GM23338 (cell line): Measurements from ENCODE around the gene DOCK6. TPM values are rescaled to one million over a fixed set of nuclear protein-coding genes. Genes with fewer than 3 reads are reported as not detected.

Experiments used
- ATAC-seq: fragments of 200-7000 bp; cut with Tn5 transposase; 3 replicates; pipeline ENCODE4 v1.9.1; 2020
- DNase-seq: peaks from one replicate; pipeline ENCODE4 v3.0.0-alpha.2; 2015; ENCODE audit warnings: low spot score
- H2AFZ ChIP-seq: fragments of 200-600 bp; sonication (generic); 2 replicates; pipeline ENCODE4 v1.8.0; 2016; ENCODE audit warnings: antibody characterized with exemption, mild to moderate bottlenecking, moderate library complexity
- H3F3A ChIP-seq: fragments of 200-600 bp; sonication (generic); replicated peaks from 2 replicates; pipeline ENCODE4 v1.8.0; 2017; ENCODE audit warnings: antibody characterized with exemption, mixed run types, low read depth
- H3K27ac ChIP-seq: fragments of 200-600 bp; sonication (generic); 2 replicates; pipeline ENCODE4 v1.6.1; 2016; ENCODE audit warnings: low read depth
- H3K27me3 ChIP-seq: fragments of 200-600 bp; sonication (generic); 2 replicates; pipeline ENCODE4 v1.8.0; 2016; ENCODE audit warnings: mild to moderate bottlenecking, mixed run types, moderate library complexity; ENCODE audit not compliant: insufficient read depth
- H3K36me3 ChIP-seq: fragments of 200-600 bp; sonication (generic); 2 replicates; pipeline ENCODE4 v1.8.0; 2016; ENCODE audit warnings: mild to moderate bottlenecking; ENCODE audit not compliant: insufficient read depth
- H3K4me1 ChIP-seq: fragments of 200-600 bp; sonication (generic); 2 replicates; pipeline ENCODE4 v1.8.0; 2016; ENCODE audit warnings: mild to moderate bottlenecking, moderate library complexity; ENCODE audit not compliant: insufficient read depth
- H3K4me2 ChIP-seq: fragments of 200-600 bp; sonication (generic); 2 replicates; pipeline ENCODE4 v1.7.1; 2017; ENCODE audit warnings: mixed run types
- H3K4me3 ChIP-seq: fragments of 200-600 bp; sonication (generic); 2 replicates; pipeline ENCODE4 v1.6.1; 2016; ENCODE audit warnings: mixed run types
- H3K79me2 ChIP-seq: fragments of 200-600 bp; sonication (generic); replicated peaks from 2 replicates; pipeline ENCODE4 v1.8.0; 2017; ENCODE audit warnings: mild to moderate bottlenecking; ENCODE audit not compliant: insufficient read depth
- H3K9me2 ChIP-seq: fragments of 200-600 bp; sonication (generic); 2 replicates; pipeline ENCODE4 v1.8.0; 2017; ENCODE audit not compliant: insufficient read depth
- H4K20me1 ChIP-seq: fragments of 200-600 bp; sonication (generic); replicated peaks from 2 replicates; pipeline ENCODE4 v1.8.0; 2017; ENCODE audit warnings: mild to moderate bottlenecking; ENCODE audit not compliant: insufficient read depth
- H3K27ac Mint-ChIP-seq: 2 replicates; pipeline ENCODE4 v1.8.0; 2020; ENCODE audit warnings: inconsistent platforms, mild to moderate bottlenecking, moderate library complexity, mixed read lengths
- H3K27me3 Mint-ChIP-seq: 3 replicates; pipeline ENCODE4 v1.8.0; 2022; ENCODE audit warnings: low read depth, mild to moderate bottlenecking, moderate library complexity, mixed read lengths, inconsistent platforms; ENCODE audit not compliant: insufficient read depth, poor library complexity
- H3K36me3 Mint-ChIP-seq: 3 replicates; pipeline ENCODE4 v1.8.0; 2021; ENCODE audit warnings: low read depth, mild to moderate bottlenecking, inconsistent platforms, moderate library complexity, mixed read lengths
- H3K4me1 Mint-ChIP-seq: 3 replicates; pipeline ENCODE4 v1.8.0; 2020; ENCODE audit warnings: mild to moderate bottlenecking, inconsistent platforms, mixed read lengths
- H3K4me3 Mint-ChIP-seq: 3 replicates; pipeline ENCODE4 v1.8.0; 2021; ENCODE audit warnings: moderate library complexity, mild to moderate bottlenecking, inconsistent platforms, mixed read lengths
- H3K9me3 Mint-ChIP-seq: 3 replicates; pipeline ENCODE4 v1.8.0; 2020; ENCODE audit warnings: moderate library complexity, mild to moderate bottlenecking, inconsistent platforms, mixed read lengths
- CREB1 ChIP-seq: fragments of 250-450 bp; sonication (Bioruptor Pico); IDR thresholded peaks from 2 replicates; pipeline ENCODE4 v1.5.0; 2020; ENCODE audit warnings: low read depth, mild to moderate bottlenecking, moderate library complexity
- ETS1 ChIP-seq: IDR thresholded peaks from 2 replicates; pipeline ENCODE4 v1.6.1; 2016; ENCODE audit warnings: antibody characterized with exemption
- EZH2 ChIP-seq: fragments of 200-600 bp; sonication (generic); IDR thresholded peaks from one replicate; pipeline ENCODE4 v1.8.0; 2017; ENCODE audit warnings: antibody characterized with exemption, mild to moderate bottlenecking, low read depth; ENCODE audit not compliant: unreplicated experiment
- EZH2phosphoT487 ChIP-seq: fragments of 200-600 bp; sonication (generic); IDR thresholded peaks from one replicate; pipeline ENCODE4 v1.8.1; 2018; ENCODE audit warnings: antibody characterized with exemption; ENCODE audit not compliant: unreplicated experiment
- JUNB ChIP-seq: IDR thresholded peaks from one replicate; pipeline ENCODE4 v1.6.1; 2016; ENCODE audit warnings: antibody characterized with exemption; ENCODE audit not compliant: unreplicated experiment
- NANOG ChIP-seq: IDR thresholded peaks from 2 replicates; pipeline ENCODE4 v1.6.1; 2016; ENCODE audit warnings: antibody characterized with exemption, borderline replicate concordance
- POLR2AphosphoS5 ChIP-seq: IDR thresholded peaks from 2 replicates; pipeline ENCODE4 v1.6.1; 2016; ENCODE audit warnings: antibody characterized with exemption, low read depth
- REST ChIP-seq: IDR thresholded peaks from one replicate; pipeline ENCODE4 v1.6.1; 2018; ENCODE audit warnings: antibody characterized with exemption; ENCODE audit not compliant: unreplicated experiment
- STAT1 ChIP-seq: IDR thresholded peaks from one replicate; pipeline ENCODE4 v1.6.1; 2016; ENCODE audit warnings: antibody characterized with exemption; ENCODE audit not compliant: unreplicated experiment
- ZNF114 ChIP-seq: fragments of 250-450 bp; sonication (Bioruptor Pico); IDR thresholded peaks from 2 replicates; pipeline ENCODE4 v1.5.0; 2020; ENCODE audit warnings: mild to moderate bottlenecking, moderate library complexity
- ZNF331 ChIP-seq: fragments of 250-450 bp; sonication (Bioruptor Pico); IDR thresholded peaks from 2 replicates; pipeline ENCODE4 v1.5.0; 2020; ENCODE audit warnings: low read depth, mild to moderate bottlenecking, moderate library complexity
- polyA plus RNA-seq: library from polyadenylated mRNA; unstranded; fragments of >200 nt; fragmentation: Nextera tagmentation; extraction: Ambion mirVana; gene quantifications from 2 replicates; pipeline ENCODE4 v1.2.1, GENCODE V29; 2016
- total RNA-seq: library from RNA; depleted of rRNA; stranded (reverse); fragments of >200 nt; shearing (Covaris generic); gene quantifications from 2 replicates; pipeline ENCODE4 v1.2.3, GENCODE V29; 2014
- TF ChIP-seq, protein P1 (sequence below): fragments of 250-450 bp; sonication (Bioruptor Pico); IDR thresholded peaks from 2 replicates; pipeline ENCODE4 v1.5.0; 2020; ENCODE audit warnings: mild to moderate bottlenecking, moderate library complexity
- TF ChIP-seq, protein P2 (sequence below), 2 experiments: fragments of 200-600 bp in 1 of 2; sonication (generic) in 1 of 2; conservative IDR thresholded peaks; 2 replicates each; pipeline versions ENCODE4 v1.5.1 to v1.6.1; 2016 to 2017; ENCODE audit warnings: antibody characterized with exemption in 2 of 2, low read depth in 2 of 2, mild to moderate bottlenecking in 2 of 2, moderate library complexity in 1 of 2

Gene DOCK6
- total and polyA plus RNA-seq, 2 experiments from 2014 or later = 34.6 to 49.0 TPM

- Mint-ChIP-seq H3K27ac (no peak overlapping the region), H3K27me3 (no peaks in the 10 kb centered on the region), H3K4me3 (no peak overlapping the region), H3K4me1 (no peaks in the 10 kb centered on the region), H3K36me3 (peaks cover 43% of the 10 kb centered on the region), H3K9me3 (no peaks in the 10 kb centered on the region)
- no peak for DNase-seq
- Histone ChIP-seq H3F3A (no peaks in the 10 kb centered on the region), H3K9me2 (no peaks in the 10 kb centered on the region), H3K4me1 (no peaks in the 10 kb centered on the region), H3K27me3 (no peaks in the 10 kb centered on the region), H3K4me3 (no peak overlapping the region), H3K27ac (no peak overlapping the region), H3K36me3 (peaks cover 5% of the 10 kb centered on the region; the same call in 1 of the 2 replicates), H3K4me2 (no peak overlapping the region), H2AFZ (no peak overlapping the region), H4K20me1 (no peaks in the 10 kb centered on the region; the same call in none of the 2 replicates), H3K79me2 (no peaks in the 10 kb centered on the region)
- TF ChIP-seq NANOG (no peak), ZNF331 (CRISPR knock-in tag) (no peak), EZH2 (no peak), JUNB (no peak), ETS1 (no peak), EZH2phosphoT487 (no peak), STAT1 (no peak), CREB1 (CRISPR knock-in tag) (no peak), ZNF114 (CRISPR knock-in tag) (no peak), REST (no peak), POLR2AphosphoS5 (no peak)
- TF ChIP-seq, protein P1, sequence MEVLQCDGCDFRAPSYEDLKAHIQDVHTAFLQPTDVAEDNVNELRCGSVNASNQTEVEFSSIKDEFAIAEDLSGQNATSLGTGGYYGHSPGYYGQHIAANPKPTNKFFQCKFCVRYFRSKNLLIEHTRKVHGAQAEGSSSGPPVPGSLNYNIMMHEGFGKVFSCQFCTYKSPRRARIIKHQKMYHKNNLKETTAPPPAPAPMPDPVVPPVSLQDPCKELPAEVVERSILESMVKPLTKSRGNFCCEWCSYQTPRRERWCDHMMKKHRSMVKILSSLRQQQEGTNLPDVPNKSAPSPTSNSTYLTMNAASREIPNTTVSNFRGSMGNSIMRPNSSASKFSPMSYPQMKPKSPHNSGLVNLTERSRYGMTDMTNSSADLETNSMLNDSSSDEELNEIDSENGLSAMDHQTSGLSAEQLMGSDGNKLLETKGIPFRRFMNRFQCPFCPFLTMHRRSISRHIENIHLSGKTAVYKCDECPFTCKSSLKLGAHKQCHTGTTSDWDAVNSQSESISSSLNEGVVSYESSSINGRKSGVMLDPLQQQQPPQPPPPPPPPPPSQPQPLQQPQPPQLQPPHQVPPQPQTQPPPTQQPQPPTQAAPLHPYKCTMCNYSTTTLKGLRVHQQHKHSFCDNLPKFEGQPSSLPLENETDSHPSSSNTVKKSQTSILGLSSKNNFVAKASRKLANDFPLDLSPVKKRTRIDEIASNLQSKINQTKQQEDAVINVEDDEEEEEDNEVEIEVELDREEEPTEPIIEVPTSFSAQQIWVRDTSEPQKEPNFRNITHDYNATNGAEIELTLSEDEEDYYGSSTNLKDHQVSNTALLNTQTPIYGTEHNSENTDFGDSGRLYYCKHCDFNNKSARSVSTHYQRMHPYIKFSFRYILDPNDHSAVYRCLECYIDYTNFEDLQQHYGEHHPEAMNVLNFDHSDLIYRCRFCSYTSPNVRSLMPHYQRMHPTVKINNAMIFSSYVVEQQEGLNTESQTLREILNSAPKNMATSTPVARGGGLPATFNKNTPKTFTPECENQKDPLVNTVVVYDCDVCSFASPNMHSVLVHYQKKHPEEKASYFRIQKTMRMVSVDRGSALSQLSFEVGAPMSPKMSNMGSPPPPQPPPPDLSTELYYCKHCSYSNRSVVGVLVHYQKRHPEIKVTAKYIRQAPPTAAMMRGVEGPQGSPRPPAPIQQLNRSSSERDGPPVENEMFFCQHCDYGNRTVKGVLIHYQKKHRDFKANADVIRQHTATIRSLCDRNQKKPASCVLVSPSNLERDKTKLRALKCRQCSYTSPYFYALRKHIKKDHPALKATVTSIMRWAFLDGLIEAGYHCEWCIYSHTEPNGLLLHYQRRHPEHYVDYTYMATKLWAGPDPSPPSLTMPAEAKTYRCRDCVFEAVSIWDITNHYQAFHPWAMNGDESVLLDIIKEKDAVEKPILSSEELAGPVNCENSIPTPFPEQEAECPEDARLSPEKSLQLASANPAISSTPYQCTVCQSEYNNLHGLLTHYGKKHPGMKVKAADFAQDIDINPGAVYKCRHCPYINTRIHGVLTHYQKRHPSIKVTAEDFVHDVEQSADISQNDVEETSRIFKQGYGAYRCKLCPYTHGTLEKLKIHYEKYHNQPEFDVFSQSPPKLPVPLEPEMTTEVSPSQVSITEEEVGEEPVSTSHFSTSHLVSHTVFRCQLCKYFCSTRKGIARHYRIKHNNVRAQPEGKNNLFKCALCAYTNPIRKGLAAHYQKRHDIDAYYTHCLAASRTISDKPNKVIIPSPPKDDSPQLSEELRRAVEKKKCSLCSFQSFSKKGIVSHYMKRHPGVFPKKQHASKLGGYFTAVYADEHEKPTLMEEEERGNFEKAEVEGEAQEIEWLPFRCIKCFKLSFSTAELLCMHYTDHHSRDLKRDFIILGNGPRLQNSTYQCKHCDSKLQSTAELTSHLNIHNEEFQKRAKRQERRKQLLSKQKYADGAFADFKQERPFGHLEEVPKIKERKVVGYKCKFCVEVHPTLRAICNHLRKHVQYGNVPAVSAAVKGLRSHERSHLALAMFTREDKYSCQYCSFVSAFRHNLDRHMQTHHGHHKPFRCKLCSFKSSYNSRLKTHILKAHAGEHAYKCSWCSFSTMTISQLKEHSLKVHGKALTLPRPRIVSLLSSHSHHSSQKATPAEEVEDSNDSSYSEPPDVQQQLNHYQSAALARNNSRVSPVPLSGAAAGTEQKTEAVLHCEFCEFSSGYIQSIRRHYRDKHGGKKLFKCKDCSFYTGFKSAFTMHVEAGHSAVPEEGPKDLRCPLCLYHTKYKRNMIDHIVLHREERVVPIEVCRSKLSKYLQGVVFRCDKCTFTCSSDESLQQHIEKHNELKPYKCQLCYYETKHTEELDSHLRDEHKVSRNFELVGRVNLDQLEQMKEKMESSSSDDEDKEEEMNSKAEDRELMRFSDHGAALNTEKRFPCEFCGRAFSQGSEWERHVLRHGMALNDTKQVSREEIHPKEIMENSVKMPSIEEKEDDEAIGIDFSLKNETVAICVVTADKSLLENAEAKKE = no peak
- TF ChIP-seq, protein P2, sequence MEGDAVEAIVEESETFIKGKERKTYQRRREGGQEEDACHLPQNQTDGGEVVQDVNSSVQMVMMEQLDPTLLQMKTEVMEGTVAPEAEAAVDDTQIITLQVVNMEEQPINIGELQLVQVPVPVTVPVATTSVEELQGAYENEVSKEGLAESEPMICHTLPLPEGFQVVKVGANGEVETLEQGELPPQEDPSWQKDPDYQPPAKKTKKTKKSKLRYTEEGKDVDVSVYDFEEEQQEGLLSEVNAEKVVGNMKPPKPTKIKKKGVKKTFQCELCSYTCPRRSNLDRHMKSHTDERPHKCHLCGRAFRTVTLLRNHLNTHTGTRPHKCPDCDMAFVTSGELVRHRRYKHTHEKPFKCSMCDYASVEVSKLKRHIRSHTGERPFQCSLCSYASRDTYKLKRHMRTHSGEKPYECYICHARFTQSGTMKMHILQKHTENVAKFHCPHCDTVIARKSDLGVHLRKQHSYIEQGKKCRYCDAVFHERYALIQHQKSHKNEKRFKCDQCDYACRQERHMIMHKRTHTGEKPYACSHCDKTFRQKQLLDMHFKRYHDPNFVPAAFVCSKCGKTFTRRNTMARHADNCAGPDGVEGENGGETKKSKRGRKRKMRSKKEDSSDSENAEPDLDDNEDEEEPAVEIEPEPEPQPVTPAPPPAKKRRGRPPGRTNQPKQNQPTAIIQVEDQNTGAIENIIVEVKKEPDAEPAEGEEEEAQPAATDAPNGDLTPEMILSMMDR (conservative IDR thresholded peaks at IDR 0.05; ENCODE audit: low read depth in 2 of 2) = no peak
- no peak for ATAC-seq
These were observed 88.0 kb downstream of the DOCK6 start for GRCh38 chr19:11174336-11174735.
